Endothelial cell of umbilical vein (primary cell): ENCODE data around the gene NCKAP5.

Source experiments
- EZH2 ChIP-seq: IDR thresholded peaks from 2 replicates; pipeline ENCODE4 v1.6.1; 2012; ENCODE audit warnings: borderline replicate concordance, low read depth, mild to moderate bottlenecking, moderate library complexity, low read length, inconsistent platforms; ENCODE audit not compliant: severe bottlenecking
- FOS ChIP-seq: IDR thresholded peaks from 2 replicates; pipeline ENCODE4 v1.6.1; 2011; ENCODE audit warnings: mild to moderate bottlenecking, low read length, moderate library complexity, borderline replicate concordance; ENCODE audit not compliant: insufficient read depth
- MAX ChIP-seq: IDR thresholded peaks from 2 replicates; pipeline ENCODE4 v1.6.1; 2011; ENCODE audit not compliant: insufficient read depth, insufficient read length
- POLR2A ChIP-seq: IDR thresholded peaks from 2 replicates; pipeline ENCODE4 v1.6.1; 2012; ENCODE audit warnings: low read depth, mild to moderate bottlenecking, control low read depth, low read length
- POLR2AphosphoS5 ChIP-seq: IDR thresholded peaks from 2 replicates; pipeline ENCODE4 v1.6.1; 2012; ENCODE audit warnings: low read depth, mild to moderate bottlenecking, control low read depth, low read length, moderate library complexity; ENCODE audit not compliant: insufficient read depth
- TF ChIP-seq, protein P1 (sequence below), 2 donors: IDR thresholded peaks; 1 replicate in 1 of 2; 2 replicates in 1 of 2; pipeline ENCODE4 v1.5.1; 2011; ENCODE audit warnings: low read length in 2 of 2, mild to moderate bottlenecking in 2 of 2, moderate library complexity in 2 of 2, control low read depth in 1 of 2, inconsistent platforms in 1 of 2, low read depth in 1 of 2; ENCODE audit not compliant: insufficient read depth in 1 of 2; ENCODE audit errors: extremely low read depth in 1 of 2

GRCh38 chr2:133498662-133499585 is 69.3 kb downstream of the NCKAP5 start:
- TF ChIP-seq, protein P1, sequence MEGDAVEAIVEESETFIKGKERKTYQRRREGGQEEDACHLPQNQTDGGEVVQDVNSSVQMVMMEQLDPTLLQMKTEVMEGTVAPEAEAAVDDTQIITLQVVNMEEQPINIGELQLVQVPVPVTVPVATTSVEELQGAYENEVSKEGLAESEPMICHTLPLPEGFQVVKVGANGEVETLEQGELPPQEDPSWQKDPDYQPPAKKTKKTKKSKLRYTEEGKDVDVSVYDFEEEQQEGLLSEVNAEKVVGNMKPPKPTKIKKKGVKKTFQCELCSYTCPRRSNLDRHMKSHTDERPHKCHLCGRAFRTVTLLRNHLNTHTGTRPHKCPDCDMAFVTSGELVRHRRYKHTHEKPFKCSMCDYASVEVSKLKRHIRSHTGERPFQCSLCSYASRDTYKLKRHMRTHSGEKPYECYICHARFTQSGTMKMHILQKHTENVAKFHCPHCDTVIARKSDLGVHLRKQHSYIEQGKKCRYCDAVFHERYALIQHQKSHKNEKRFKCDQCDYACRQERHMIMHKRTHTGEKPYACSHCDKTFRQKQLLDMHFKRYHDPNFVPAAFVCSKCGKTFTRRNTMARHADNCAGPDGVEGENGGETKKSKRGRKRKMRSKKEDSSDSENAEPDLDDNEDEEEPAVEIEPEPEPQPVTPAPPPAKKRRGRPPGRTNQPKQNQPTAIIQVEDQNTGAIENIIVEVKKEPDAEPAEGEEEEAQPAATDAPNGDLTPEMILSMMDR (IDR thresholded peaks at IDR 0.05; ENCODE audit: extremely low read depth in 1 of 2, insufficient read depth in 1 of 2, low read depth in 1 of 2, low read length in 2 of 2): no peak
- TF ChIP-seq POLR2AphosphoS5 (no peak), EZH2 (no peak), POLR2A (no peak), FOS (no peak), MAX (no peak)
